Uterus (tissue), 4 donors: ENCODE results near the gene RNF217. TPM values are rescaled to one million over a fixed set of nuclear protein-coding genes. Genes with fewer than 3 reads are reported as not detected.

Experiments
- DNase-seq, 2 donors: peaks; one replicate each; pipeline ENCODE4 v3.0.0-alpha.2; 2019 to 2020
- H3K27ac ChIP-seq, 2 donors: fragments of 200-600 bp; sonication (generic); 1 replicate in 1 of 2; 2 replicates in 1 of 2; pipeline ENCODE4 v1.5.1; 2016 to 2018
- H3K27me3 ChIP-seq, 2 donors: fragments of 200-600 bp; sonication (generic); one replicate each; pipeline ENCODE4 v1.5.1; 2018 to 2019; ENCODE audit warnings: control low read depth in 1 of 2
- H3K36me3 ChIP-seq, 2 donors: fragments of 200-600 bp; sonication (generic); one replicate each; pipeline ENCODE4 v1.5.1; 2019; ENCODE audit warnings: control low read depth in 1 of 2
- H3K4me1 ChIP-seq, 2 donors: fragments of 200-600 bp; sonication (generic); one replicate each; pipeline ENCODE4 v1.5.1; 2018 to 2019; ENCODE audit warnings: control low read depth in 1 of 2
- H3K4me3 ChIP-seq, 2 donors: fragments of 200-600 bp; sonication (generic); 1 replicate in 1 of 2; 2 replicates in 1 of 2; pipeline ENCODE4 v1.5.1; 2018 to 2019; ENCODE audit warnings: mild to moderate bottlenecking in 1 of 2
- H3K9me3 ChIP-seq, 2 donors: fragments of 200-600 bp; sonication (generic); one replicate each; pipeline ENCODE4 v1.5.1; 2019; ENCODE audit warnings: control low read depth in 1 of 2
- POLR2A ChIP-seq, 2 donors: fragments of 450-650 bp; IDR thresholded peaks; one replicate each; pipeline ENCODE4 v1.6.1; 2016; ENCODE audit warnings: antibody characterized with exemption in 2 of 2, mild to moderate bottlenecking in 1 of 2, moderate library complexity in 1 of 2
- intact Hi-C: fragments of 100-400 bp; cut with DNase I; formaldehyde crosslinking; loops from one replicate; pipeline ENCODE4 v1.15.1; 2023; ENCODE audit warnings: low total_unique reads
- total RNA-seq, 4 donors: library from RNA; depleted of rRNA in 3 of 4; stranded (reverse); fragments of >200 nt in 3 of 4; gene quantifications; one replicate each; pipeline versions ENCODE4 v1.1.0 to v1.2.4, GENCODE V29; 2014 to 2023
- TF ChIP-seq, protein P1 (sequence below), 4 experiments: fragments of 200-600 bp in 2 of 4; fragments of 450-650 bp in 2 of 4; sonication (generic) in 2 of 4; IDR thresholded peaks; one replicate each; pipeline ENCODE4 v1.5.1; 2016 to 2019; ENCODE audit warnings: antibody characterized with exemption in 4 of 4, mild to moderate bottlenecking in 2 of 4, moderate library complexity in 1 of 4
- donor health status: DM: yes; HTN: yes; CAD: no.

The RNF217 gene
- total RNA-seq, 4 donors from 2014 or later = 22.9 to 42.0 (median 29.0) TPM

DNA sequence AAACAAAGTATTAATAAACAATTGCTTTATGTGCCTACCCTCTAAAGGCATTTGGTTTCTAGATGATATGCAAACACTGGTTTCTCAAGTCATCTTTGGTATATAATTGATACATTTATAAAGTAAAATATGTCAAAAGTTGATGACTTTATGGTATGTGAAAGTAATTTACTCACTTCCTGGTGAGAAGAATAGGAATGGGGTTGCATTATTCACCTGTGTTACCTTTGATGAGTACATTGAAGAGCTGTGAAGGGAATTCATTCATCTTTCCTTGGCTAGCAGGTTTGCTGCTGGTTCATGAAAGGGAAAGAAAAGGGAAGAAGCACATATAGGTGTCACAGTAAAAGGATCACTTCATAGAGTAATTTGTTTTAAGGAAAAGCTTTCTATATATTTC lies 20.4 kb downstream of the RNF217 start:
- Histone ChIP-seq H3K4me1 (no peaks in the 10 kb centered on the region), H3K36me3 (no peaks in the 10 kb centered on the region), H3K27me3 (no peaks in the 10 kb centered on the region), H3K27ac (no peak overlapping the region), H3K4me3 (no peak overlapping the region), H3K9me3 (no peaks in the 10 kb centered on the region)
- DNase-seq = no peak
- TF ChIP-seq, protein P1, sequence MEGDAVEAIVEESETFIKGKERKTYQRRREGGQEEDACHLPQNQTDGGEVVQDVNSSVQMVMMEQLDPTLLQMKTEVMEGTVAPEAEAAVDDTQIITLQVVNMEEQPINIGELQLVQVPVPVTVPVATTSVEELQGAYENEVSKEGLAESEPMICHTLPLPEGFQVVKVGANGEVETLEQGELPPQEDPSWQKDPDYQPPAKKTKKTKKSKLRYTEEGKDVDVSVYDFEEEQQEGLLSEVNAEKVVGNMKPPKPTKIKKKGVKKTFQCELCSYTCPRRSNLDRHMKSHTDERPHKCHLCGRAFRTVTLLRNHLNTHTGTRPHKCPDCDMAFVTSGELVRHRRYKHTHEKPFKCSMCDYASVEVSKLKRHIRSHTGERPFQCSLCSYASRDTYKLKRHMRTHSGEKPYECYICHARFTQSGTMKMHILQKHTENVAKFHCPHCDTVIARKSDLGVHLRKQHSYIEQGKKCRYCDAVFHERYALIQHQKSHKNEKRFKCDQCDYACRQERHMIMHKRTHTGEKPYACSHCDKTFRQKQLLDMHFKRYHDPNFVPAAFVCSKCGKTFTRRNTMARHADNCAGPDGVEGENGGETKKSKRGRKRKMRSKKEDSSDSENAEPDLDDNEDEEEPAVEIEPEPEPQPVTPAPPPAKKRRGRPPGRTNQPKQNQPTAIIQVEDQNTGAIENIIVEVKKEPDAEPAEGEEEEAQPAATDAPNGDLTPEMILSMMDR (IDR thresholded peaks at IDR 0.05) = no peak
- TF ChIP-seq POLR2A (IDR thresholded peaks at IDR 0.05) = no peak
- intact Hi-C loops = no loop called here

DNA sequence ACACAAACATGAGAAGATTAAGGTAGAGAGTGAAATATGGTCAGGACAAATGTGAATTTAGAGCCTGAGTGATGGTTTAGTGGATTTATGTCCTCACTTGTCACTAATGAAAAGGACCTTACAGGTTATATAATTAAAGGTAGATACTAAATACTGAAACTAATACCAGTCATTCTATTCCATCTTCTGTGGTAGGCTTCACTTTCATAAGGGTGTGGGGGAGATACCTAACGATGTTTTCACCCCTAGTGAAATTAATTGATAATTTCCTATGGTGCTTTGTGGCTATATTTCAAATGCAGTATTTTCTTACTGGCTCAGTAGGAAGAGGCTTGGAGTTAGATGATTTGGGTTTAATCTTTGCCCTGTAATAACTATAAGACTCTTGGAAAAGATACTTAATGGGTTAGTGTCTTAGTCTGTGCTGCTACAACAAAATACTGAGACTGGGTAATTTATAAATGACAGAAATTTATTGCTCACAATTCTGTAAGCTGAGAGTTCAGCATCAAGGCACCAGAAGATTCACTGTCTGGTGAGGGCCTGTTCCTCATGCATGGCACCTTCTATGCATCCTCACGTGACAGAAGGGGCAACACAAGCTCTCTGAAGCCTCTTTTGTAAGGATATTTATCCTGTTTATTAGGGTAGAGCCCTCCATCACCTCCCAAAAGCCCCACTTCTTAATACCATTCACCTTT lies 21.3 kb downstream of the RNF217 start:
- Histone ChIP-seq H3K27me3 (no peaks in the 10 kb centered on the region), H3K4me3 (no peak overlapping the region), H3K36me3 (no peaks in the 10 kb centered on the region), H3K4me1 (no peaks in the 10 kb centered on the region), H3K9me3 (no peaks in the 10 kb centered on the region), H3K27ac (no peak overlapping the region)
- no peak for DNase-seq
- TF ChIP-seq, protein P1 (IDR thresholded peaks at IDR 0.05) = no peak
- TF ChIP-seq POLR2A (IDR thresholded peaks at IDR 0.05) = no peak
- intact Hi-C loops = no loop called here

DNA sequence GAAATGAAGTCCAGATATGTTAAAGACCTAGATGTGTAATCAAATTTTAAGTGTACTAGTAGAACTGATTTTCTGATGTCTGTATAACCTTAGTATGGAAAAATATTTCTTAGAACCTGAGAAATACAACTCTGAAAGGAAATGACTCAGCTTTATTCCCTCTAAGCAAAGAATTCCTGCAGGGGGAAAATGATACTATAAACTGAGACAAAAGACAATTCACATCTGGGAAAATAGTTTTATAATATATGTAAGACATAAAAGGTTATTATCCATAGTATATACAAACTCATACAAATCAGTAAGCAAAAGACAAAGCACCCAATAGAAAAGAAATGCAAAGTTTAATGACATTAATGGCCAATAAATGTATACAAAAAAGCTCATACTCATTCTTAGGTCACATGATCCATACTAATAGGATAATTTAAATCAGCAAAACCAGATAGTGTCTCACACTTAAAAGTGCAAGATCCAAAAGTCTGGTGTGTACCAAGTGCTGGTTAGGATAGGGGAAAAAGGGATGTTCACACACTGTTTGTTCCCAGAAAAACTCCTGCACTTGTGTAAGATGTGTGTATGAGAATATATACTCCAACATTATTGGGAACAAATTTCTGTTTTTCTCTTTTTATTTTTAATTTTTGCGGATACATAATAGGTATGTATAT lies 22.6 kb downstream of the RNF217 start:
- Histone ChIP-seq H3K36me3 (no peaks in the 10 kb centered on the region), H3K4me3 (no peak overlapping the region), H3K27ac (no peak overlapping the region), H3K9me3 (no peaks in the 10 kb centered on the region), H3K27me3 (no peaks in the 10 kb centered on the region), H3K4me1 (no peaks in the 10 kb centered on the region)
- no peak for DNase-seq
- intact Hi-C loops = no loop called here
- TF ChIP-seq POLR2A (IDR thresholded peaks at IDR 0.05) = no peak
- TF ChIP-seq, protein P1 (IDR thresholded peaks at IDR 0.05) = no peak

DNA sequence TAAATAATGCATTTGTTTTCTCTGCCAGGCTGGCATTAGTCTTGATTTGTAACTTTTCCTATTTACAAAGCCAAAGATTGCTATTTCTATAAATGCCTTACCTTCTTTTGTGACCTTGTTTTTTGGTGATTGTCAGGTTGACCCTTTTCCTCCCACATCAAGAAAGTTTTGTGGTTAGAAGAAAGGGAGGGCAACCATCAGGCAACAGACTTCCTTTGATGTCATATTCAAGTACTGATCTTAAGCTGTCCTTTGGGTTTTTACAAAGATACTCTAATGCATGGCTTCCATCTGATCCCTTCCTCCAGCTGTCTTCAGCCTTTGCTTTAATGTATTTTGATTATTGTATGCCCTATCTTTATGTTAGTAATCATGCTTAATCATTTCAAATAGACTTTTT lies 23.9 kb downstream of the RNF217 start:
- TF ChIP-seq POLR2A (IDR thresholded peaks at IDR 0.05) = no peak
- TF ChIP-seq, protein P1 (IDR thresholded peaks at IDR 0.05) = no peak
- Histone ChIP-seq H3K36me3 (no peaks in the 10 kb centered on the region), H3K27me3 (no peaks in the 10 kb centered on the region), H3K27ac (no peak overlapping the region), H3K4me1 (no peaks in the 10 kb centered on the region), H3K4me3 (no peak overlapping the region), H3K9me3 (no peaks in the 10 kb centered on the region)
- DNase-seq = no peak
- intact Hi-C loops = no loop called here

DNA sequence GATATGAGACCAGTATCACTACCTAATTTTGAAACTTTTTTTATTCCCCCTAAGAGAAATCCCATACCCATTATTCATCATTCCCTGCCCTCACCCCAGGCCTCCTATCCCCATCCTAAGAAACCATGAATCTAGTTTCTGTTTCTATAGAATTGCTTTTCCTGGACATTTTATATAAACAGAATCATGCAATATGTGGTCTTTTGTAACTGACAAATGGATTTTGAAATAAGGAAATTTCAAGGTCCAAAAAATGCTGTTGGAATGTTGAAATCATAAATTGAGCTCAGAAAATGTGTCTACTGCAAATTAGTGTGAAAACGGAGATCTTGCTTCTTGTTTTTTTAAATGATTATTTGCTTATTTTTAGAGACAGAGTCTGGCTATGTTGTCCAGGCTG lies 25.1 kb downstream of the RNF217 start:
- Histone ChIP-seq H3K36me3 (no peaks in the 10 kb centered on the region), H3K27me3 (no peaks in the 10 kb centered on the region), H3K27ac (no peak overlapping the region), H3K4me1 (no peaks in the 10 kb centered on the region), H3K9me3 (no peaks in the 10 kb centered on the region), H3K4me3 (no peak overlapping the region)
- no peak for DNase-seq
- intact Hi-C loops = no loop called here
- TF ChIP-seq, protein P1 (IDR thresholded peaks at IDR 0.05) = no peak
- TF ChIP-seq POLR2A (IDR thresholded peaks at IDR 0.05) = no peak
